Thyroid gland (tissue), 4 donors: ENCODE data around the gene IPP.

ENCODE experiments used
- CTCF ChIP-seq, 6 experiments: fragments of 200-600 bp in 3 of 6; fragments of 450-650 bp in 3 of 6; sonication (generic) in 3 of 6; IDR thresholded peaks; one replicate each; pipeline ENCODE4 v1.5.1; 2016 to 2019; ENCODE audit warnings: antibody characterized with exemption in 6 of 6, mild to moderate bottlenecking in 2 of 6, inconsistent platforms in 1 of 6, moderate library complexity in 1 of 6
- POLR2A ChIP-seq, 2 donors: fragments of 450-650 bp; IDR thresholded peaks; one replicate each; pipeline ENCODE4 v1.6.1; 2017; ENCODE audit warnings: antibody characterized with exemption in 2 of 2, mild to moderate bottlenecking in 2 of 2, moderate library complexity in 1 of 2

DNA sequence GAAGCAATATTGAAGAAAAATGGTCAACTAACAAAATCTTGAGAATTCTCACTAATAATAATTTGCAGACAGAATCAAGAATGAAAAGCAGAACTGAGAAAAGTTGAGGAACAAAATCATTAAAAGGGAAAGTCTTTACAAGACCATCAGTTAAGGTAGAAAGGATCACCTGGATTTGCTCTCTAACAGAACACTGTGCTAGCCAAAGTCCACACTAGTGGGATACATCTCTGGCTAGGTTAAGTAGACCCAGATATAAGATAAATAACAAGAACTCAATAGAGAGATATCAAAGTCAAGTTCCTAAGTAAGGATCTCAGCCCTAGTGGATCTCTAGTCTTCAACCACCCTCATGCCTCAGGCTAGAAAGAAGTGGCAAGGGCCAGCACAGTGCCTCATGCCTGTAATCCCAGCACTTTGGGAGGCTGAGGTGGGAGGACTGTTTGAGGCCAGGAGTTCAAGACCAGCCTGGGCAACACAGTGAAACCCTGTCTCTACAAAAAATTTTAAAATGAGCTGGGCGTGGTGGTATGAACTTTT lies 19.6 kb downstream of the IPP start:
- TF ChIP-seq CTCF (IDR thresholded peaks at IDR 0.05) (no peak), POLR2A (IDR thresholded peaks at IDR 0.05) (no peak)
